Cardiac atrium fibroblast (primary cell): ENCODE measurements around the gene TBC1D4. TPM values are rescaled to one million over a fixed set of nuclear protein-coding genes. Genes with fewer than 3 reads are reported as not detected.

Experiments used
- total RNA-seq: library from RNA; depleted of rRNA; stranded (reverse); fragments of >200 nt; gene quantifications from 2 replicates; pipeline ENCODE4 v1.2.3, GENCODE V29; 2015

Gene TBC1D4
- 4.2 and 15.9 TPM in 2 replicates for total RNA-seq

GRCh38 chr13:75482070-75482819 is at the start of gene TBC1D4:
TBC1D4 (minus strand) TSS chr13:75482169; CDS start chr13:75481767, 402 bp downstream.

Other genes starting within 250 kb of the TBC1D4 start
- 28.5 and 67.0 TPM in 2 replicates for gene COMMD6, start 55.7 kb upstream of the TBC1D4 start, total RNA-seq
- gene UCHL3, start 67.6 kb upstream of the TBC1D4 start, total RNA-seq = 30.3 and 32.3 TPM in 2 replicates
- 53.5 and 72.4 TPM in 2 replicates for gene LMO7, start 154.2 kb upstream of the TBC1D4 start, total RNA-seq